ENCODE data around the gene CERT1. TPM values are rescaled to one million over a fixed set of nuclear protein-coding genes. Genes with fewer than 3 reads are reported as not detected.

CERT1 gene
- total RNA-seq, 1 donor from 2014 or later, result 14.0 TPM

DNA sequence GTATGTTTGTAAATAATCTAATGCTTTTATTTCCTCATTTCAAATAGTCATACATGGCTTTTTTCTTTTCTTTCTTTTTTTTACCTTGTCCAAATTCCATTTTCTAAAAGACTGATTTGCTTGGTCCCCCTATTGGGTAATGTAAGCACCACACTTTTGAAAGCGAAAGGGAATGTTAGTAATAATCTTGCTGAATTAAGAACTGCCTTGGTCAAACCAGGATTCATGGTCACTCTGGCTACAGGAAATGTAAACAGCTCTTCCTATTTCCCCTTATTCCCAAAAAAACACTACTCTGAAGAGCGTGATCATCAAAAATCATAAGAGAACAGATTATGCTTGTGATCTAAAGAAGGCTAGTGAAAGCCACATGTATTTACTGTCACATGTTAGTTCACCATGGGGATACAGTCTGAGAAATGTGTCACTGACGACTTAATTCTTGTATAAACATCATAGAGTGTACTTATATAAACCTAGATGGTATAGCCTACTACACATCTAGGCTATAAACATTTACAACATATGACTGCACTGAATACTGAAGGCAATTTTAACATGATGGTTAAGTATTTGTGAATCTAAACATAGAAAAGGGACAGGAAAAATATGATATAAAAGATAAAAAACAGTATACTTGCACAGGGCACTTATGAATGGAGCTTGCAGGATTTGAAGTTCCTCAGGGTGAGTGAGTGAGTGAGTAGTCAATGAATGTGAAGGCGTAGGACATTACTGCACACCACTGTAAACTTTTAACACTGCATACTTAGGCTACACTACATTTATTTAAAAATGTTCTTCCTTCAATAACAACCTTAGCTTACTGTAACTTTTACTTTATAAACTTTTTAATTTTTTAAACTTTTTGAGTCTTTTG, 99.1 kb downstream of the CERT1 start:
- no peak for DNase-seq (ENCODE audit: low read depth, low spot score)

DNA sequence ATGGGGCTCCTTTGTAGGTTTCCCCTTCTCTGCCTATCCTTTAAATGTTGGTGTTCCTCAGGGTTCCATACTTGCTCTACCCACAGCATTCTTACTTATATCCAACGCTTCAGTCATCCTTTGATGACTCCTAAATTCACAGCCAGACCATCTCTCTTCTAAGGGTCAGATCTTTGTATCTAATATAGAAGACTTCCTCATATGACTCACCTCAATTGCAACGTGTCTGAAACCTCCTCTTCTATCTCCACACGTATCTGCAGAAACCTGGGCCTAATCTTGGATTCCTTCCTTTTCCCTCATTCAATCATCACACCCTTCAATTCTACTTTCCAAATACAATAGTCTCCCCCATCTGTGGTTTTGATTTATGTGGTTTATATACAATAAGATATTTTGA, 106.1 kb downstream of the CERT1 start:
- no peak for DNase-seq (ENCODE audit: low read depth, low spot score)

DNA sequence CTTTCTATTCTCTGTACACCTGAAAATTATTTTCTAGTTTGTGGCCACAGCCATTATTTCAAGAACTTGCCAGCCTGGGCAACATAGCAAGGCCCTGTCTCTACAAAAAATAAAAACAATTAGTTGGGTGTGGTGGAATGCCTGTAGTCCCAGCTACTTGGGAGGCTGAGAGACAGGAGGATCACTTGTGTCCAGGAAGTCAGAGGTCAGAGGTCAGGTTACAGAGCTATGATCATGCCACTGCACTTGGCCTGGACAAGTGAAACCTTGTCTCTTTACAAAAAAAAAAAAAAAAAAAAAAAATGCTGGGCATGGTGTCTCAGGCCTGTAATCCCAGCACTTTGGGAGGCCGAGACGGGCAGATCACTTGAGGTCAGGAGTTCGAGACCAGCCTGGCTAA, 116.2 kb downstream of the CERT1 start:
- DNase-seq (ENCODE audit: low read depth, low spot score), result no peak

DNA sequence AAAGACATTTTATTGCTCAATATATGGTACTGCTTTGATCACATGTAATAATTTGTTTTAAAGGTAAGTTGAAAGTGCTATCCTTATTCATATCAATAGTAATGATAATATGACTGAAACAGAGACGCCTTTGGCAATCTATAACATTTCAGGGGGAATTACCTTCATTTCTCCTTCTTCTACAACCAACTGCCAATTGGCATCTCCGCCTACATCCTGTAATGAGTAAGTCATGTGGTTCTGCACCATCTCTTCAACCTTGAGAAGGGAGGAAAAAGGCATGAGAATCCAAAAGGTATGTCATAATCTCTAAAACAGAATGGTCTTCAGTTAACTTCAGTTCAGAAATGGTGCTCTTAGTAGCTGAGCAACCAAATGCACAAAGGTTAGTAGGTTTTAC, 122.0 kb downstream of the CERT1 start:
- no peak for DNase-seq (ENCODE audit: low read depth, low spot score)

DNA sequence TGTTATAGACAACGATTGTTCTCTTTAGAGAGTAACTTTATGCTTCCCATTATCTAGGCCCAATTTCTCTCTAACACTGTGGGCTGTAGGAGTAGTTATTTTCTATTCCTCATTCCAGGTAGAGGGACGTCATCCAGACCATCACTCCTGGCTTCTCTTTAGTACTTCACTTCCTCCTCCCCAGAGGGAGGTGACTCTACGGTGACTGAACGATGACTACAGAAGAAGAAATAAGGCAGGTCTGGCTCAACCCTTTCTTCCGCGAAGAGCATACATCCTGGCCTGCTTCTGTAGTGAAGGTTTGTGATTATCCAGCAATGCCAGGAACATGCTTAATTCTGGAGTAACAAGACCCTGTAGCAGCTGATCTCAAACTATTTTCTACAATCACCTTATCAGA, 123.6 kb downstream of the CERT1 start:
- no peak for DNase-seq (ENCODE audit: low read depth, low spot score)

DNA sequence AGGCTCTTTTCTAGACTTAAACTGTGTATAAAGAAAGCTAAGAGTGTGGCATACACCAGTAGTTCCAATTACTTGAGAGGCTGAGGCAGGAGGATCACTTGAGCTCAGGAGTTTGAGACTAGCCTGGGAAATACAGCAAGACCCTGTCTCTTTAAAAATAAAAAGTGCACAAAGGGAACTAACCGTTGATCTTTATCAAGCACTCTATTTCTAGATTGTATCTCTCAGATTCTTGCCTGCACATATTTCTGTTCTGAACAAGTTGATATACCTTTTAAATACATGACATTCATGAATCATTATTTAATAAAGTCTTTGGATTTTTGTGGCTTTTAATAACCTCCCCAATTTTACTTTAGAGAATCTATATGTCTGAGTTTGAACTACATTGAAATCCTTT, 127.2 kb downstream of the CERT1 start:
- no peak for DNase-seq (ENCODE audit: low read depth, low spot score)

DNA sequence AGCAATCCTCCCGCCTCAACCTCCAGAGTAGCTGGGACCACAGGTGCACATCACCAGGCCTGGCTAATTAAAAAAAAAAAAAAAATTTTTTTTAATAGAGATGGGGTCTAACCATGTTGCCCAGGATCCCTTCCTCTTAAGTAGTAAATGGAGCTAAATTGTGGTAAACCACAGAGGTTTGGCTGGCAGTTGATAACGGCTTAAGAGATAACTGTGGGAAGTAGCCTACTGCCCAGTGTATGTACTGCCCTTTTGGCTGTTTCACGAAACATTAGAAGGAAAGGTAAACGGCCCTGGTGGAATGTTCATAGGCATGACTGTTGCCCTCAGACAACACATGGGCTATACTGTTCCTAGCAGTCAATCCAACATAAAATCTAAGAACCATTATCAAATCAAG, 130.0 kb downstream of the CERT1 start:
- no peak for DNase-seq (ENCODE audit: low read depth, low spot score)

DNA sequence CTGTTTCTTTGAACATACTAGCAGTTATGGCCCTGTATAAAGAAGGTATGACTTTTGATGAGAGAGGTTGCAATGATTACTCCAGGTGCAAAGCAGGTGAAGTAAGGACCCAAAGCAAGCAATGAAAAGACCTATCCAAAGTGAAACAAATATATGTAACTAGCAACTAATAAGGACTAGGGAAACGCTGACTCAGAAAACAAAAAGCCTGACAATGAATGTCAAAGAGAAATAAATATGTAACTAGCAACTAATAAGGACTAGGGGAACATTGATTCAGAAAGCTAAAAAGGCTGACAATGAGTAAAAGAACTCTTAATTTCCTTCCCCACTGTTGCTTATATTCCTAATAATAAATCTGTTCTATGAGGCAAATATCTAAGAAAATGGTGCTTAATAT, 131.3 kb downstream of the CERT1 start:
- DNase-seq (ENCODE audit: low read depth, low spot score), result no peak

DNA sequence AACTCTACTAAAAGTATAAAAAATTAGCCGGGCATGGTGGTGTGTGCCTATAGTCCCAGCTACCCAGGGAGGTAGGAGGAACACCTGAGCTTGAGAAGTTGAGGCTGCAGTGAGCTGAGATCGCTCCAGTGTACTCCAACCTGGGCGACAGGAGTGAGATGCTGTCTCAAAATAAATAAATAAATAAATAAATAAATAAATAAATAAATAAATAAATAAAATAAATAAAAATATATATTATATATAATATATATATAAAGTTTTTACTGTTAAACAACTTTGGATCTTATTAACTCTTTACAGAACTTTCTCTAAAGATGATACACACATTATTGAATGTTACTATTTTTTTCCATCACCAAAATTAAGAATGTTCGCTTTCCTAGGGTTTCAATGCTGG, 136.0 kb downstream of the CERT1 start:
- no peak for DNase-seq (ENCODE audit: low read depth, low spot score)

DNA sequence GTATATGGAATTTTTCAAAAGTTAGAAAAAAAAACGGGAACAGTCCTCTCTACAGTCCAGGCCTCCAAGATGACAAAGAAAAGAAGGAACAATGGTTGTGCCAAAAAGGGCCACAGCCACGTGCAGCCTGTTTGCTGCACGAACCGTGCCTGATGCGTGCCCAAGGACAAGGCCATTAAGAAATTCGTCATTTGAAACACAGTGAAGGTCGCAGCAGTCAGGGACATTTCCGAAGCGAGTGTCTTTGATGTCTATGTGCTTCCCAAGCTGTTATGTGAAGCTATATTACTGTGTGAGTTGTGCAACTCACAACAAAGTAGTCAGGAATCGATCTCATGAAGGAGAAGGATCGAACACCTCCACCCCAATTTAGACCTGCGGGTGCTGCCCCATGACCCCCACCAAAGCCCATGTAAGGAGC, 137.0 kb downstream of the CERT1 start:
- no peak for DNase-seq (ENCODE audit: low read depth, low spot score)

DNA sequence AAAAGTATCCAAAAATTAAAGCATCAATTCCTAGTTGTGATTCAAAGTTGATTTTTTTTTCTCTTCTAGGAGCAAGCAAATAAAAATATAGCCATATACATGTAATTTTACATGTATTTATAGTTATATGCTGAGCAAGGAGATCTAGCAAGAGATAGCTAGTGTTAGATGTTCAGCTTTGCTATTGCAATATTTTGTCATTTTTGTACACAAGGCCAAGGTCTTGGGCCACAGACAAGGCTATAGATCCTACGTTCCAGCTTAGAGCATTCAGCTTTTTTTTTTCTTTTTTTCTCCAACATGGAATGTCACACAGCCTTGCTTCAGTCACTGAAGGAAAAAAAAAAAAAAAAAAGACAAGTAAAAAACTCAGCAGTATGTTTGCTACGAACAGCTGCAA, 137.6 kb downstream of the CERT1 start:
- no peak for DNase-seq (ENCODE audit: low read depth, low spot score)

DNA sequence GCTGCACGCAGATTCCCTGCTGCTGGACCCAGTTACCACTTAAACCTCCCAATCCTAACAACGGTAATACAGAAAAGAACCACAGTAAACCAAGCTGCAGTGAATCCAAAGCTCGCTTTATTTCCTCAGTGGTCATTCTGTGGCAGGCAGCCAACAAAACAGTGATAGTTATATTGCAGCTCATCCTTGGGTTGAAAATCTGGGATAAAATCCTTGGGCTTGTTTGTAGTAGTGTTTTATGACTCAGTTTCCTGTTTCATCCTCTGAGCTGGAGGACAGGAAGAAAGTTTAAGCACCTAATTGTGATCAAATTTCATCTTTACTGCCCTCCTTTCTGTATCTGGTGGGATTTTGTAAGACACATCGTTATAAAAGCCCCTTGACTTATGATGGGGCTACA, 143.0 kb downstream of the CERT1 start:
- no peak for DNase-seq (ENCODE audit: low read depth, low spot score)

DNA sequence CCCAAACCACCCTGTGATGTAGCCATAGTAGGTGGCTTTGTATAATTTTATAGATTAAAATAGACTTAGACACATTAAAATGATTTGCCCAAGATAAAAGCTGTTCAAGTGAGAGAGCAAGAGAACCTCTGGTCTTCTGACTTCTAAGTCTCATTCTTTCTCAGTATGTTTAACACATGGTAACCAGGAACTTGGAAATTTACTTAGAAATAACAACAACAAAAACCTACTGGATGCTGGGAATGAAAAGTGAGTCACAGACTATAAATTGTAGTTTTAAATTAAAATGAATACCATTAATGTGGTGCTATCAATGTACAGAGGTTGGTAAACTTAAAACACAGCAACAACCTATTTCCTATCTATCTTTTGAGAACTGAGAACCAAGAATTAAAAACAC, 144.0 kb downstream of the CERT1 start:
- DNase-seq (ENCODE audit: low read depth, low spot score), result no peak

DNA sequence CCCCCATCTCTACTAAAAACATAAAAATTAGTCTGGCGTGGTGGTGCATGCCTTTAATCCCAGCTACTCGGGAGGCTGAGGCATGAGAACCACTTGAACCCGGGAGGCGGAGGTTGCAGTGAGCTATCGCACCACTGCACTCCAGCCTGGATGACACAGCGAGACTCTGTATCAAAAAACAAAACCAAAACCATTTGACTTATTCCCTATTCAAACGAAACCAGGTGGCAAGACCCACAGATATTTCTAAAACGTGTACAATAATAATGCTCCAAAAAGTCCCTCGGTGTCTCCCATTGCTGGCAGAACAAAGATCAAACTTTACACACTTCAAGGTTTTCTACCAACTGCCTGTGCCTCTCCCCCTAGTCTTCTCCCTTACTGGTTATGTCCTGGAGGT, 144.6 kb downstream of the CERT1 start:
- DNase-seq (ENCODE audit: low read depth, low spot score), result no peak

DNA sequence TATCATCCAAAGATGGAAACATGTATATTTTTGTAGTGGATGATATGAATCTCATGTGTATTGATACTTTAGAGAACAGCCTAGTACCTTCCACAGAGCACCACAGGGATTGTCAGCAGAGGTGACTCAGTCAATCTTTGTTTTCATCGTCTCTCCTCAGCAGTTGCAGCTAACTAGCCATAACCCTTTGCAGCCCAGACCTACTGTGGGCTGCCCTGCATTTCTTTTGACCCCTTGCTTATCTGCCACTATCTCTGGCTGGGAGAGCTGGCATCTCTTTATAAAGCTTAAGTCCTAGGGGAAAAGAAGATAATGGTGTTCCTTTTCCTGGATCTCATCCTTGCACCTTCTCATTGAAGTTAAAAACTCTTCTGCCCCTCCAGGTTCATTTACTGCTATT, 145.7 kb downstream of the CERT1 start:
- DNase-seq (ENCODE audit: low read depth, low spot score), result no peak

DNA sequence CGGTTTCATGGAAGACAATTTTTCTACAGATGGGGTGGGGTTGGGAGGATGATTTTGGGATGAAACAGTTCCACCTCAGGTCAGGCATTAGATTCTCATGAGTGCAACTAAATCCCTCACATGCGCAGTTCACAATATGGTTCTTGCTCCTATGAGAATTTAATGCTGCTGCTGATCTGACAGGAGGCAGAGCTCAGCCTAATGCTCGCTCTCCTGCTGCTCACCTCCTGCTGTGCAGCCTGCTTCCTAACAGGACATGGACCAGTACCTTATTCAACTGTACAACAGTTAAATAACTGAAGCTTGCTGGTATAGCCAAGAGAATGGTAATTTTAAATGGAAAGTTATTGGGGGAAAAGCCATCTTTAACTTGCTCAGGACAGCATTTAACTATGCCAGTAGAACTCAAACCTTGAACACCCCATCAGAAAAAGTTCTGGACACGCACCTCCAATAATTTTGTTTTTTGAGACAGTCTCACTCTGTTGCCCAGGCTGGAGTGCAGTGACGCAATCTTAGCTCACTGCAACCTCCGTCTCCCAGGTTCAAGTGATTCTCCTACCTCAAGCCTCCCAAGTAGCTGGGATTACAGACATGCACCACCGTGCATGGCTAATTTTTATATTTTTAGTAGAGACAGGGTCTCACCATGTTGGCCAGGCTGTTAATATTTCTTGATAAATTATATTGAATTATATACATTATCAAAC, 146.7 kb downstream of the CERT1 start:
- DNase-seq (ENCODE audit: low read depth, low spot score), result no peak

DNA sequence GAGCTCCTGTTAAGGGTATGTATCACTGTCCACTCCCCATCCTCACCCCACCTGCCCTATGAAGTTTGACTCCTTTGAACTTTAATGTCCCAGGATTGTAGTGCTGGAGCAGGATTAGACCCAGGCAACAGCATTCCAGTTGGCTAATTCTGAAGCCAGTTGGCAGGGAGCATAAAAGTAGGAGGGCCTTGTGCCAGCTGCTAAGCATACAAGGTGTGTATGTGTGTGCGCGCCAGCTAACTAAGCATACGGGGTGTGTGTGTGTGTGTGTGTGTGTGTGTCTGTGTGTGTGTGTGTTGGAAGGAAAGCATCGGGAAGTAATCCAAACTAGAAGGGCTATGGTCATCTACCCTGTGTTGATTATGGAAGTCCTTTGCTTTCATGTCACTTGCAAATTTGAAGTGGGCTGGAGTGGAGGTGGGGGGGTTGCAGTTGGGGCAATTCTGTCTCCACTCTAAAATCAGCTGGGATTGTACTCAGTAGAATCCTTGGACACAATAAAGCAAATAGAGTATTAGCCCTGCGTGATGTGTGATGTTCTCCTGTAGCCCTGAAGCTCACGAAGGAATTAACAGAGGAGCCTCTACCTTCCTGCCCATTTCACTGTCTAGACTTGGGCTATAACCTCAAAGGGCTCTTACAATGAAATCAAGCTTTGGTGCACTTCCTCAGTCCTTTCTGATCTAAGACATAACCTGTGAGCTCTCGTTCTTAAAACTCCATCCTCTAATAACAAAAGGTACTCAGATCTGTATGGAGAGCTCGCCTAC, 147.5 kb downstream of the CERT1 start:
- no peak for DNase-seq (ENCODE audit: low read depth, low spot score)

DNA sequence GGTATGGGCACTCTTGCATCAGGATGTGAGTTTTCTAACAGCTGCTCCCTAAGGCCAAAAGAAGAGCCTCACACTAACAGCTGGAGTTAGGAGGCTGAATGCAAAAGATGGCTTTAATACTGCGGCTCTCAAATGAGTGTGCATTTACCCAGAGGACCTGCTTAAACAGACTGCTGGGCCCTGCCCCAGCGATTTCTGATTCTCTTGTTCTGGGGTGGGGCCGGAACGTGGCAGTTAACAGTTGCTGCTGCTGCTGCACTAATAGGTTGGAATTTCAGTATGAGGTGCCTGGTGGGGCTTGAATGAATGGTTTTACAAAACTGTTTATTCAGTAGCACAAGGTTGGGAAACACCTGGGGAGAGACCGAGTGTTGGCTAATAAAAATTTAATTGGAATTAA, 148.3 kb downstream of the CERT1 start:
- no peak for DNase-seq (ENCODE audit: low read depth, low spot score)

DNA sequence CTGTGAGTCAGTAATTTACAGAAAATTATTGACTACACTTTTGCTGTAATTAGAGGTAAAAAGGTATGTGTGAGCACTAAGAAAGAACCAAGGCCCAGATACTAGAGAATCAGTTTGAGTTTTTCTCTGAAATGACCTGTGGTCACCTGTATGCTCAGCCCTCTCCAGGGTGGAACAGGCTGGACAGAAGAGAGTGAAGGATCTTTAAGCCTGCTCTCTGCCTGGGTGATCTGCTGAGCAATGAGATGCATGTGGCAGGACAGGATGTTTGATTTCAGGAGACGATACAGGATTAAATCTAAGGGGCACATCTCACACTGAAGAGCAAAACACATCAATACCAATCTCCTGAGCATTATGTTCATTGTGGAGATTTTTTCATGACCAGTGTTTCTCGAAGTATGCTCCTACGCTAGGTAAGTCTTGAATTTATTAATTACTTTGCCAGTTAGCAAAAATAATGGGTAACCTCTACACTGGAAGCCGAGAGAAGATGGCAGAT, 148.9 kb downstream of the CERT1 start:
- no peak for DNase-seq (ENCODE audit: low read depth, low spot score)

DNA sequence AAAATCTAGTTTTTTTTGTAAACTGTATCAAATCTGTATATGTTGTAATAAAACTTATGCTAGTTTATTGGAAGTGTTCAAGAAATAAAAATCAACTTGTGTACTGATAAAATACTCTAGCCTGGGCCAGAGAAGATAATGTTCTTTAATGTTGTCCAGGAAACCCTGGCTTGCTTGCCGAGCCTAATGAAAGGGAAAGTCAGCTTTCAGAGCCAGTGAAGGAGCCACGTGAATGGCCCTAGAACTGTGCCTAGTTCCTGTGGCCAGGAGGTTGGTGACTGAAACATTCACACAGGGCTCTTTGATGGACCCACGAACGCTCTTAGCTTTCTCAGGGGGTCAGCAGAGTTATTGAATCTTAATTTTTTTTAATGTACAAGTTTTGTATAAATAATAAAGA, 150.1 kb downstream of the CERT1 start:
- DNase-seq (ENCODE audit: low read depth, low spot score), result no peak

DNA sequence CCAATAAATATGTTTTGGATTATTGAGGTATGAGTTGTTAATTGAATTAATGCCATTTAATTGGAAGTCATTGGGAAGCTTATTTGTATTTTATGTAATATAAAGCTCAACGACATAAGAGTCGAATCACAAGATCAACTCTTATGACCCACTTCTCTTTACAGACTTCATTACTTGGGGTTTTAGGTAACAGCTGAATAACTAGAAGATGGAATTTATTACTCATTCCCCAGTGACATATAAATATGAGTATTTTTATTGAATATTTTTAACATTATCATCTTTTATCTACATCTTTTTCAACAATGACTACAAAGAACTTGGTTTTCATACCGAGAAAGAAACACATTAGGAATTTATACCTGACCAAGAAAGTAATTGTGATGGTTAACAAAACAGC, 153.3 kb downstream of the CERT1 start:
- DNase-seq (ENCODE audit: low read depth, low spot score), result no peak

DNA sequence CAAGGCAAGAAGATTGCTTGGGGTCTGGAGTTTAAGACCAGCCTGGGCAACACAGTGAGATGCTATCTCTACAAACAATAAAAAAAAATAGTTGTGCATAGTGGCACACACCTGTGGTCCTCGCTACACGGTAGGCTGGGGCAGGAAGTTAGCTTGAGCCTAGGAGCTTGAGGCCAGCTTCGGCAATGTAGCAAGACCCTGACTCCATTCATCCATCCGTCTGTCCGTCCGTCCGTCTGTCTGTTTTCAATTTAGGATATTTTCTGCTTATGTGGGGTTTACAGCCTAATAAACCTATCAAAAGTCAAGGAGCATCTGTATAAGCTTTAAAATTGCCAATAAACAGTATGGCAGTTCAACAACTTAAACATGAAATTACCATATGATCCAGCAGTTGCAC, 154.7 kb downstream of the CERT1 start:
- DNase-seq (ENCODE audit: low read depth, low spot score), result no peak
